H1 (cell line): Measurements from ENCODE around the gene EVPL. TPM values are rescaled to one million over a fixed set of nuclear protein-coding genes. Genes with fewer than 3 reads are reported as not detected.

ENCODE experiments used
- CTCF ChIA-PET: fragments of 300-600 bp; sonication (Branson Sonifier 250); formaldehyde crosslinking; loops from one replicate; lab custom pipeline; 2021; ENCODE audit not compliant: partially characterized antibody; lab: Charles Lee
- POLR2A ChIA-PET: fragments of 300-600 bp; sonication (Branson Sonifier 250); formaldehyde crosslinking; loops from one replicate; lab custom pipeline; 2021; ENCODE audit warnings: inconsistent platforms; ENCODE audit not compliant: partially characterized antibody; lab: Charles Lee
- DNase-seq, 2 experiments: peaks; one replicate each; pipeline versions ENCODE4 v3.0.0 to v3.0.0-alpha.2; 2010 to 2022; ENCODE audit warnings: low spot score in 2 of 2, low read depth in 1 of 2, mixed read lengths in 1 of 2
- FAIRE-seq: peaks from 2 replicates; lab custom pipeline; 2011; peaks lifted over from hg19 to GRCh38; lab: Jason Lieb, UNC
- H2AFZ ChIP-seq: 2 replicates; pipeline ENCODE4 v1.8.1; 2012; ENCODE audit warnings: low read length, inconsistent platforms
- H2AK5ac ChIP-seq: 2 replicates; pipeline ENCODE4 v1.6.1; 2013; ENCODE audit warnings: low read depth, low read length
- H2BK120ac ChIP-seq: replicated peaks from 2 replicates; pipeline ENCODE3; 2013; ENCODE audit warnings: low read depth, low read length, inconsistent platforms
- H2BK12ac ChIP-seq: 2 replicates; pipeline ENCODE4 v1.6.1; 2013; ENCODE audit warnings: low read depth, low read length
- H2BK15ac ChIP-seq: 2 replicates; pipeline ENCODE4 v1.6.1; 2013; ENCODE audit warnings: low read length
- H2BK20ac ChIP-seq: 2 replicates; pipeline ENCODE4 v1.6.1; 2013; ENCODE audit warnings: low read length
- H2BK5ac ChIP-seq: 2 replicates; pipeline ENCODE4 v1.6.1; 2013; ENCODE audit warnings: low read depth, low read length
- H3K14ac ChIP-seq: 2 replicates; pipeline ENCODE4 v1.6.1; 2013; ENCODE audit warnings: inconsistent platforms; ENCODE audit not compliant: insufficient read length
- H3K18ac ChIP-seq: 2 replicates; pipeline ENCODE4 v1.6.1; 2013; ENCODE audit warnings: low read length; ENCODE audit errors: extremely low read depth
- H3K23ac ChIP-seq: 2 replicates; pipeline ENCODE4 v1.6.1; 2013; ENCODE audit warnings: inconsistent platforms; ENCODE audit not compliant: insufficient read length
- H3K23me2 ChIP-seq: 2 replicates; pipeline ENCODE4 v1.6.1; 2013; ENCODE audit warnings: low read depth, low read length
- H3K27ac ChIP-seq: 2 replicates; pipeline ENCODE4 v1.6.1; 2011; ENCODE audit warnings: low read depth, low read length, inconsistent platforms
- H3K27me3 ChIP-seq, 4 experiments: replicated peaks in 1 of 4; 1 replicate in 1 of 4; 2 replicates in 3 of 4; pipeline versions ENCODE4 v1.6.1 to v1.8.1; 2011 to 2013; ENCODE audit warnings: low read length in 3 of 4, mild to moderate bottlenecking in 3 of 4, inconsistent platforms in 2 of 4, mixed read lengths in 2 of 4, moderate library complexity in 1 of 4; ENCODE audit not compliant: control insufficient read depth in 3 of 4, insufficient read depth in 3 of 4; ENCODE audit errors: extremely low read depth in 1 of 4
- H3K36me3 ChIP-seq, 4 experiments: 2 replicates each; pipeline versions ENCODE4 v1.6.1 to v1.8.1; 2011 to 2013; ENCODE audit warnings: mild to moderate bottlenecking in 4 of 4, low read length in 3 of 4, moderate library complexity in 2 of 4, control low read depth in 1 of 4, inconsistent platforms in 1 of 4; ENCODE audit not compliant: insufficient read depth in 4 of 4, control insufficient read depth in 2 of 4
- H3K4ac ChIP-seq: replicated peaks from 2 replicates; pipeline ENCODE3; 2013; ENCODE audit warnings: low read length, low read depth, mixed read lengths, inconsistent platforms; ENCODE audit not compliant: insufficient read length
- H3K4me1 ChIP-seq, 4 experiments: replicated peaks in 1 of 4; 1 replicate in 1 of 4; 2 replicates in 3 of 4; pipeline versions ENCODE4 v1.6.1 to v1.8.1; 2011 to 2013; ENCODE audit warnings: low read length in 3 of 4, inconsistent platforms in 2 of 4, mixed read lengths in 1 of 4; ENCODE audit not compliant: insufficient read depth in 4 of 4, control insufficient read depth in 3 of 4
- H3K4me2 ChIP-seq, 2 experiments: 2 replicates each; pipeline versions ENCODE4 v1.6.1 to v1.8.1; 2011 to 2013; ENCODE audit warnings: low read depth in 2 of 2, low read length in 2 of 2, control low read depth in 1 of 2, inconsistent platforms in 1 of 2, mild to moderate bottlenecking in 1 of 2; ENCODE audit not compliant: insufficient read depth in 1 of 2
- H3K4me3 ChIP-seq, 4 experiments: fragments of 200-600, 300-600 bp in 1 of 4; sonication (generic), shearing (Covaris generic), sonication (Bioruptor Twin) in 1 of 4; 2 replicates each; pipeline versions ENCODE4 v1.5.1 to v1.8.1; 2011 to 2016; ENCODE audit warnings: low read length in 4 of 4, low read depth in 3 of 4, control low read depth in 2 of 4, inconsistent platforms in 2 of 4, mild to moderate bottlenecking in 2 of 4, mixed read lengths in 1 of 4, moderate library complexity in 1 of 4; ENCODE audit not compliant: insufficient read depth in 2 of 4; ENCODE audit errors: extremely low read depth in 1 of 4
- H3K56ac ChIP-seq: replicated peaks from 2 replicates; pipeline ENCODE3; 2013; ENCODE audit warnings: low read depth, mild to moderate bottlenecking, mixed read lengths, low read length, inconsistent platforms; ENCODE audit not compliant: insufficient read length
- H3K79me1 ChIP-seq: 2 replicates; pipeline ENCODE4 v1.6.1; 2013; ENCODE audit warnings: low read depth, low read length, control low read depth
- H3K79me2 ChIP-seq, 2 experiments: 2 replicates each; pipeline versions ENCODE4 v1.6.1 to v1.8.1; 2012 to 2013; ENCODE audit warnings: low read length in 2 of 2, mild to moderate bottlenecking in 2 of 2, inconsistent platforms in 1 of 2; ENCODE audit not compliant: insufficient read depth in 2 of 2, control insufficient read depth in 1 of 2
- H3K9ac ChIP-seq, 4 experiments: replicated peaks in 1 of 4; 1 replicate in 1 of 4; 2 replicates in 3 of 4; pipeline versions ENCODE4 v1.6.1 to v1.8.1; 2011 to 2013; ENCODE audit warnings: low read depth in 3 of 4, low read length in 3 of 4, control low read depth in 2 of 4, mild to moderate bottlenecking in 2 of 4, moderate library complexity in 2 of 4, inconsistent platforms in 1 of 4; ENCODE audit errors: extremely low read depth in 1 of 4
- H3K9me3 ChIP-seq, 2 experiments: 2 replicates each; pipeline versions ENCODE4 v1.6.1 to v1.8.1; 2012 to 2013; ENCODE audit warnings: mild to moderate bottlenecking in 2 of 2, moderate library complexity in 2 of 2, control low read depth in 1 of 2, inconsistent platforms in 1 of 2, low read depth in 1 of 2, low read length in 1 of 2, mixed read lengths in 1 of 2; ENCODE audit not compliant: insufficient read depth in 2 of 2
- H4K20me1 ChIP-seq, 2 experiments: replicated peaks in 1 of 2; 2 replicates each; pipeline versions ENCODE3 to v1.8.1; 2011 to 2013; ENCODE audit warnings: inconsistent platforms in 2 of 2, low read length in 2 of 2, mild to moderate bottlenecking in 1 of 2; ENCODE audit not compliant: insufficient read depth in 2 of 2, control insufficient read depth in 1 of 2
- H4K5ac ChIP-seq: 2 replicates; pipeline ENCODE4 v1.6.1; 2013; ENCODE audit warnings: low read length, low read depth, mixed read lengths, inconsistent platforms; ENCODE audit not compliant: insufficient read length
- H4K8ac ChIP-seq: 2 replicates; pipeline ENCODE4 v1.8.0; 2013; ENCODE audit warnings: mild to moderate bottlenecking, moderate library complexity, low read length, inconsistent platforms; ENCODE audit not compliant: insufficient read depth; ENCODE audit errors: extremely low read depth
- H4K91ac ChIP-seq: replicated peaks from 2 replicates; pipeline ENCODE3; 2013; ENCODE audit warnings: low read length, mixed read lengths, inconsistent platforms; ENCODE audit not compliant: insufficient read length
- CEBPB ChIP-seq: IDR thresholded peaks from 2 replicates; pipeline ENCODE4 v1.6.1; 2012; ENCODE audit warnings: low read depth, low read length
- TAF1 ChIP-seq: IDR thresholded peaks from 2 replicates; pipeline ENCODE4 v1.6.1; 2011; ENCODE audit warnings: mild to moderate bottlenecking, low read depth, low read length
- WGBS, 2 experiments: shearing (Covaris generic) in 1 of 2; methylation state at CpG; one replicate each; pipeline versions ENCODE4 v1.1.6 to v1.1.7; 2013 to 2015; ENCODE audit warnings: low lambda C conversion rate in 2 of 2, mixed read lengths in 2 of 2, inconsistent platforms in 1 of 2, low coverage in 1 of 2, missing lambda C conversion rate in 1 of 2; ENCODE audit not compliant: insufficient replicate concordance in 2 of 2, insufficient coverage in 1 of 2, insufficient read length in 1 of 2; ENCODE audit errors: extremely low coverage in 1 of 2, missing lambda C conversion rate in 1 of 2; 5-methylcytosine and 5-hydroxymethylcytosine counted together
- polyA plus RNA-seq, 7 experiments: library from polyadenylated mRNA; depleted of rRNA in 3 of 7; stranded (reverse) in 5 of 7; unstranded in 2 of 7; fragments of >200 nt in 5 of 7; fragments of 200-250 nt in 2 of 7; gene quantifications; 1 replicate in 5 of 7; 2 replicates in 1 of 7; 4 replicates in 1 of 7; pipeline versions ENCODE4 v1.2.1 to v1.2.3, GENCODE V29; 2011 to 2013; ENCODE audit warnings: missing spikeins in 2 of 7, mixed read lengths in 2 of 7
- total RNA-seq: library from RNA; stranded (reverse); fragmentation: NEBNext Ultra II Directional; extraction: Animal tissue kit (Norgen Biotek cat#: 25700); gene quantifications from 2 replicates; pipeline ENCODE4 v1.2.1, GENCODE V29; 2021
- TF ChIP-seq, protein P1 (sequence below), 3 experiments: IDR thresholded peaks; 1 replicate in 2 of 3; 2 replicates in 1 of 3; pipeline versions ENCODE4 v1.5.1 to v1.6.1; 2011; ENCODE audit warnings: low read length in 3 of 3, mild to moderate bottlenecking in 3 of 3, inconsistent platforms in 2 of 3, low read depth in 1 of 3, moderate library complexity in 1 of 3; ENCODE audit not compliant: insufficient read depth in 1 of 3; ENCODE audit errors: control extremely low read depth in 1 of 3

The EVPL gene
- total and polyA plus RNA-seq, 2 of the 8 experiments (the other 6 are each of a cell fraction or from before 2014, with no cell fraction given): 0.20 to 0.99 TPM

DNA sequence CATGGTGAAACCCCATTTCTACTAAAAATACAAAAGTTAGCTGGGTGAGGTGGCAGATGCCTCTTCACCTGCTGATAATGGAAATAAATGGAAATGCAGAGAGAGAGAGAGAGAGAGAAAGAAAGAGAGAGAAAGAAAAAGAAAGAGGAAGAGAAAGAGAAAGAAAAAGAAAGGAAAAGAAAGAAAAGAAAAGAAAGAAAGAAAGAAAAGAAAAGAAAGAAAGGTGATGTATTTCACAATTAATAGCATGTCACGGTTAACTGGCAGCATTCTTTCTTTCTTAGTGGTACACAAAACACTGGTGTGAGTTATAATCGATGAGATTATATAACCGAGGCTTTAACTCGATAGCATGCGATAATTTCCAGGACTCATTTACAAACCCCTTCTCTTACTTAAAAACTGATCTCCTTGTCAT, 51.3 kb downstream of the EVPL start:
- Histone ChIP-seq H3K9ac (no peak overlapping the region), H4K5ac (no peak overlapping the region), H2AFZ (no peak overlapping the region), H3K27me3 (no peaks in the 10 kb centered on the region), H3K18ac (no peak overlapping the region), H2AK5ac (no peak overlapping the region), H2BK120ac (no peak overlapping the region), H3K4me1 (peaks cover 0 to 4% (median 3%) of the 10 kb centered on the region in 4 experiments; a peak in 2 of 7 replicates), H3K4me3 (no peak overlapping the region), H3K23me2 (peaks cover 8% of the 10 kb centered on the region; the same call in 1 of the 2 replicates), H2BK5ac (no peak overlapping the region), H3K4ac (no peak overlapping the region), H3K4me2 (no peak overlapping the region), H3K79me2 (peaks cover 0 to 38% of the 10 kb centered on the region in 2 experiments; a peak in 3 of 4 replicates), H3K27ac (no peak overlapping the region), H3K14ac (no peak overlapping the region), H3K56ac (no peak overlapping the region), H3K23ac (no peak overlapping the region), H4K8ac (no peak overlapping the region), H4K91ac (no peak overlapping the region), H2BK15ac (no peak overlapping the region), H3K36me3 (peaks cover 0 to 19% (median 0%) of the 10 kb centered on the region in 4 experiments; a peak in 3 of 8 replicates), H3K9me3 (no peaks in the 10 kb centered on the region), H3K79me1 (0 out of 2 replicates have a peak, but pooled peaks cover 3% of the 10 kb centered on the region), H4K20me1 (no peaks in the 10 kb centered on the region), H2BK12ac (no peak overlapping the region), H2BK20ac (no peak overlapping the region)
- FAIRE-seq (no peak), DNase-seq (no peak)
- CTCF ChIA-PET: no interaction called here
- POLR2A ChIA-PET: no interaction called here
- WGBS, 2 experiments: 97% methylated on average over 5 of the region's 5 CpGs; no CpG with 5 or more reads in 1 of the 2 experiments
- TF ChIP-seq, protein P1, sequence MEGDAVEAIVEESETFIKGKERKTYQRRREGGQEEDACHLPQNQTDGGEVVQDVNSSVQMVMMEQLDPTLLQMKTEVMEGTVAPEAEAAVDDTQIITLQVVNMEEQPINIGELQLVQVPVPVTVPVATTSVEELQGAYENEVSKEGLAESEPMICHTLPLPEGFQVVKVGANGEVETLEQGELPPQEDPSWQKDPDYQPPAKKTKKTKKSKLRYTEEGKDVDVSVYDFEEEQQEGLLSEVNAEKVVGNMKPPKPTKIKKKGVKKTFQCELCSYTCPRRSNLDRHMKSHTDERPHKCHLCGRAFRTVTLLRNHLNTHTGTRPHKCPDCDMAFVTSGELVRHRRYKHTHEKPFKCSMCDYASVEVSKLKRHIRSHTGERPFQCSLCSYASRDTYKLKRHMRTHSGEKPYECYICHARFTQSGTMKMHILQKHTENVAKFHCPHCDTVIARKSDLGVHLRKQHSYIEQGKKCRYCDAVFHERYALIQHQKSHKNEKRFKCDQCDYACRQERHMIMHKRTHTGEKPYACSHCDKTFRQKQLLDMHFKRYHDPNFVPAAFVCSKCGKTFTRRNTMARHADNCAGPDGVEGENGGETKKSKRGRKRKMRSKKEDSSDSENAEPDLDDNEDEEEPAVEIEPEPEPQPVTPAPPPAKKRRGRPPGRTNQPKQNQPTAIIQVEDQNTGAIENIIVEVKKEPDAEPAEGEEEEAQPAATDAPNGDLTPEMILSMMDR (IDR thresholded peaks at IDR 0.05; ENCODE audit: control extremely low read depth in 1 of 3, insufficient read depth in 1 of 3, low read depth in 1 of 3, low read length in 3 of 3): no peak
- no peak for TF ChIP-seq TAF1
- no peak for TF ChIP-seq CEBPB
